ENCODE results near the gene EPN2.
A peak's percentile ranks its signal among the peaks of the same experiment; 100 is the strongest.
"Not testable (repeated sequence)": the region's sequence is repeated elsewhere in the genome, so short reads cannot be mapped to it uniquely, and the experiment has no call there.

Gene EPN2

GRCh38 chr17:19270704-19271611 lies 33.8 kb downstream of the EPN2 start:
- no peak for TF ChIP-seq CTCF (conservative IDR thresholded peaks at IDR 0.05)
- peak overlapping the region; percentile 87 for H3K27ac ChIP-seq

- H3K27ac ChIP-seq, result no peak overlapping the region
- no peak for TF ChIP-seq CTCF (conservative IDR thresholded peaks at IDR 0.05)
Observed at GRCh38 chr17:19271780-19272357, 34.7 kb downstream of the EPN2 start.

GRCh38 chr17:19273731-19274130 lies 36.6 kb downstream of the EPN2 start:
- H3K27ac ChIP-seq, result no peak overlapping the region
- TF ChIP-seq CTCF (conservative IDR thresholded peaks at IDR 0.05), result no peak

GRCh38 chr17:19274893-19275292 lies 37.7 kb downstream of the EPN2 start:
- TF ChIP-seq CTCF (conservative IDR thresholded peaks at IDR 0.05), result no peak
- H3K27ac ChIP-seq, result no peak overlapping the region

GRCh38 chr17:19275457-19276127 lies 38.4 kb downstream of the EPN2 start:
- no peak overlapping the region for H3K27ac ChIP-seq
- no peak for TF ChIP-seq CTCF (conservative IDR thresholded peaks at IDR 0.05)

GRCh38 chr17:19278284-19278683 lies 41.1 kb downstream of the EPN2 start:
- H3K27ac ChIP-seq, result not testable (repeated sequence)

GRCh38 chr17:19278729-19279128 lies 41.6 kb downstream of the EPN2 start:
- TF ChIP-seq CTCF (conservative IDR thresholded peaks at IDR 0.05), result no peak
- no peak overlapping the region for H3K27ac ChIP-seq

Data from VCaP (cell line).